ENCODE results near the gene CFAP221.

The CFAP221 gene

DNA sequence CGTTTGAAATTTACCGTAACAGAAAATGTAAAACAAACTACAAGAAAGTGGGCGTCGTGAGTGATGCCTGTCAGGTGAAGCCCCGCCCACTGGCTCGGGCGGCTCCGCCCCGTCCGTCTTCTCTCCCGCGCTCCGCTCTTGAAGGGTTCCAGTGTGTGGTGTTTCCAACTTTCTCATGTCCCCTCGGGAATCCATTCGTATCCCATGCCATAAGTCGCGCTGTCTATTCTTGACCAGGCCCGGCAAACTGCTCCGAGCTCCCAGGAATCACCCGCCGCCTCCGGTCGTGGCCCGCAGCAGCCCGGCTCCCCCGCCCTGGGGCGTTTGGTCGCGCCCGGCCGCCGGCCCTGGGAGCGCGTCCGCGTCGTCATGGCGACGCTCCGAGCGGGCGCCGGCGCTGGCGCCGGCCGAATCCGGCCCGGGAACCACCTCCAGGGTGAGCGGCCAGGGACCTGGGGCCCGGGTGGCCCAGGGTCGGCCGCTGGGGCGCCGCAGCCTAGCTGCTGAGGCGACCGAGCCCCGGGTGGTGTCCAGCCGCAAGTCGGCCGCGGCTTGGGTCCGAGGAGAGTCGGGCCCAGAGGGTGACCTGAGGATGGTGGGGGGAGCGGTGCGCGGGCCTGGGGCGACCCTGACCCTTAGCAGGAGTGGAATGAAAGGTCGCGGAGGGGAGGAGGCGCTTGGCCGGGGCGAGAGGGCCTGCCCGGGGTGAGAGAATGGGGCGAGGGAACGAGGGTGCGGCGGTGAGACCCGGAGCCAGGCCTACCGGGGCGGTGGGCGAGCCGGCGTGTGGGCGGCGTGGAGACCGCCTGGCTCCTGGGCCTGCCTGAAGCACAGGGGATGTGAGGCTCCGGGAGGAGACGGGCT lies at the start of gene CFAP221:
Gene CFAP221 (plus strand): TSS at position 375 of the 864 bp plus-strand sequence. CDS start 1,683 bp downstream, outside the sequence.
- Mint-ChIP-seq H3K36me3 (peaks cover 3% of the 10 kb centered on the region), H3K27ac (no peak within 1 kb of the TSS), H3K4me3 (peak within 1 kb of the TSS; percentile 81), H3K4me1 (ENCODE audit: low read depth) (peaks cover 8% of the 10 kb centered on the region), H3K9me3 (ENCODE audit: low read depth) (no peaks in the 10 kb centered on the region), H3K27me3 (peaks cover 35% of the 10 kb centered on the region)

DNA sequence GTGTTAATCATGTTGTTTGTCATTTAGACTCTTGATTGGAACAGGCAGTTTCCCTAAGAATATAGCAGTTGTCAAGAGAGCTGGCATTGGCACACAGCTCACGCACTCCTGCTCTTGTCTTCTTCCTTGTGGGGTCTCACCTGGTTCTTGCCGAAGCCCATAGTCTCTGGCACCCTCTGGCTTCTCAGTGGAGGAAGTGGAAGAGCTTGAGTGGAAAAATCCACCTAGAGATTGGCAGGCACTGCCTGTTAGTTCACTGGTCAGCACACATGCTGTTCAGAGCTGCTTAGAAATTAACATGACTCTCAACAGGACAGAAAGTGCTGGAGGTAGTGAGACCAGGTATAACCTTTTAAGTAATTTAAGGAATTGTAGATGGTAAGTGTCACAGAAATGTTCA lies 48.3 kb upstream of the CFAP221 start:
- H3K9me3 Mint-ChIP-seq (ENCODE audit: low read depth): peaks cover 21% of the 10 kb centered on the region
- no peaks in the 10 kb centered on the region for H3K36me3 Mint-ChIP-seq
- no peak overlapping the region for H3K27ac Mint-ChIP-seq
- H3K4me3 Mint-ChIP-seq: no peak overlapping the region
- H3K27me3 Mint-ChIP-seq: peaks cover 22% of the 10 kb centered on the region
- H3K4me1 Mint-ChIP-seq (ENCODE audit: low read depth): no peaks in the 10 kb centered on the region

DNA sequence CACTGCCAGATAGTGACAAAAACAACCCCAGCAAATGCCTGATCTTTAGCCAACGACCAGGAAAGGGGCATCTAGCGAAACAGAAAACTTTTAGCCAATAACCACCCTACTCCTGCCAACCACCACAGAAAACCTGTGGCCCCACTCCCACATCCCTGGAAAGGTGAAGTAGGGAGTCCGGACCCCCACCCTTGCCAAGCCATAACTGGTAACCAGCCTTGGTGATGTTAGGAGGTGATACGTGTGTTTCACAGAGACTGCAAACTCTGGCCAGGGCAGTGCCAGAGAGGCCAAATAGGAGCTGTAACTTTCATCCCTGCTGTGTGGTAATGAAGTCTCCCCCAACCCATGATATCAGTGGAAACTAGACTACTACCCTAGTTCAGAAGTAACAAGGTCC lies 47.6 kb upstream of the CFAP221 start:
- peaks cover 26% of the 10 kb centered on the region for H3K27me3 Mint-ChIP-seq
- H3K4me3 Mint-ChIP-seq: no peak overlapping the region
- H3K27ac Mint-ChIP-seq: no peak overlapping the region
- no peaks in the 10 kb centered on the region for H3K36me3 Mint-ChIP-seq
- H3K9me3 Mint-ChIP-seq (ENCODE audit: low read depth): peaks cover 26% of the 10 kb centered on the region
- H3K4me1 Mint-ChIP-seq (ENCODE audit: low read depth): no peaks in the 10 kb centered on the region

DNA sequence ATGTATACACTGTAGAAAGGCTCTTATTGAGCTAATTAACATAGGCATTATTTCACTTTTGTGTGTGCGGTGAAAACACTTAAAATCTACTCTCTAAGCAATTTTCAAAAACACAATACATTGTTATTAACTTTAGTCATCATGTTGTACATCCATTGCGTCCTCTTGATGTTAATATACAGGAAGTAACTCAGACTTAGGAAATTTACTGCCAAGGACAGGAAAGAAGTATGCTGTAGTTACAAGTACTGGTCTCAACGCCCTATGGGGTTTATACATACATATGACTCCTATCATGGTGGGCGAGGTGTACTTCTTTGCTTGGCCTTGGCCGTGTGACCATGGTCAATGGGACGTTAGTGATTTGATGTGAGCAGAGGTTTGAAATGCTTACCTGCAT lies 35.5 kb upstream of the CFAP221 start:
- H3K4me1 Mint-ChIP-seq (ENCODE audit: low read depth): no peaks in the 10 kb centered on the region
- no peaks in the 10 kb centered on the region for H3K9me3 Mint-ChIP-seq (ENCODE audit: low read depth)
- no peak overlapping the region for H3K27ac Mint-ChIP-seq
- H3K36me3 Mint-ChIP-seq: no peaks in the 10 kb centered on the region
- H3K27me3 Mint-ChIP-seq: peaks cover 8% of the 10 kb centered on the region
- H3K4me3 Mint-ChIP-seq: no peak overlapping the region

DNA sequence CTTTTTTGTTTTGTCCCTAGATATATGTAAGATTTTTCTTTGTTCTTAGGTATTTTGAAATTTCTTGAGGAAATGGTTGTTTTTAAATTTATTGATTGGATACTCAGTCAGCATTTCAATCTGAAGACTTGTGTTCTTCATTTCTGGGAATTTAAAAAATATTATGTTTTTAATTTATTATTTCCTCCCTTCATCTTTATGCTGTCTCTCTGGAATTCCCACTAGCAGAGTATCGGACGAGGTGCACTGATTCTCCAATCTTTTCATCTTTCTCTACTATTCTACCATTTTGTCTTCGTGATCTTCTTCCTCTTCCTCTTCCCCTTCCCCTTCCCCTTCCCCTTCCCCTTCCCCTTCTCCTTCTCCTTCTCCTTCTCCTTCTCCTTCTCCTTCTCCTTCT lies 32.3 kb upstream of the CFAP221 start:
- Mint-ChIP-seq H3K9me3 (ENCODE audit: low read depth) (no peaks in the 10 kb centered on the region), H3K4me3 (no peak overlapping the region), H3K36me3 (no peaks in the 10 kb centered on the region), H3K27ac (no peak overlapping the region), H3K4me1 (ENCODE audit: low read depth) (no peaks in the 10 kb centered on the region), H3K27me3 (peaks cover 17% of the 10 kb centered on the region)

DNA sequence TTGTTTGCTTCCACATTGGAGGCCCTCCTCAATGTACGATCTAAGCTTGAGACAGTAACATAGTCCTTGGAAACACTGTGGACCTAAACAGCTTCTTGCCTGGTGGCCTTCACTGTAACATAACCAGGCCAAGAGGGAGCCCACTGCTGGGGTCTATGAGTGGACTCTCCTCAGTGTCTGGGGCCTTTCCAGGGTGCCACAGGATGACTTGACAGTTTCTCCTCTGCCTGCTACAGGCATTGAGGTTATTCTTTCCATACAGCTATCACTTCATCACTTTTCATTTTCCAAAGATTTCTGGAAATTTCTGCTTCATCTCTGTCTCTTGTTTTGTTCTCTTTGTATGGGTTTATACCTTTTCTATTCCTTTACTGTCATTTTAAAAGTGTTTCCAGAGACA lies 31.3 kb upstream of the CFAP221 start:
- Mint-ChIP-seq H3K27me3 (peaks cover 20% of the 10 kb centered on the region), H3K27ac (no peak overlapping the region), H3K4me1 (ENCODE audit: low read depth) (no peaks in the 10 kb centered on the region), H3K4me3 (no peak overlapping the region), H3K36me3 (no peaks in the 10 kb centered on the region), H3K9me3 (ENCODE audit: low read depth) (no peaks in the 10 kb centered on the region)

DNA sequence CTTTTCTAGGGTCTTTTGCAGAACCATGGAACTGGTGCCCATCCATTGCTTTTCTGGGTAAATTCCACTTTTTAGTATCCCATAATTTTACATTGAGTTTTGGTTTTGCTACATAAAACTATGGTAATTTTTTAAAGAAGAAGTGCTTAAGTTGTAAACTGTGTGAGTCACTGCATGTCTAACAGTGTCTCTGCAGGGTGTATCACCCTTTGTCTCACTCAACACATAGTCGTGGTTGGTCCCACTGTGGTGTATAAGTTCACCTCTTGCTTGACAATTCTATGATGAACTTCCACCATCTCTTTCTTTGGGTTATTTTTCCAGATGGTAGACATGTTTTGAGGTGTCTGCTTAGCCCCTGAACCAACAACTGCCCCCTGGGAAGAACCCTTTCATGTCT lies 30.4 kb upstream of the CFAP221 start:
- no peaks in the 10 kb centered on the region for H3K36me3 Mint-ChIP-seq
- H3K4me1 Mint-ChIP-seq (ENCODE audit: low read depth): no peaks in the 10 kb centered on the region
- H3K9me3 Mint-ChIP-seq (ENCODE audit: low read depth): no peaks in the 10 kb centered on the region
- H3K4me3 Mint-ChIP-seq: no peak overlapping the region
- H3K27ac Mint-ChIP-seq: no peak overlapping the region
- peaks cover 18% of the 10 kb centered on the region for H3K27me3 Mint-ChIP-seq

DNA sequence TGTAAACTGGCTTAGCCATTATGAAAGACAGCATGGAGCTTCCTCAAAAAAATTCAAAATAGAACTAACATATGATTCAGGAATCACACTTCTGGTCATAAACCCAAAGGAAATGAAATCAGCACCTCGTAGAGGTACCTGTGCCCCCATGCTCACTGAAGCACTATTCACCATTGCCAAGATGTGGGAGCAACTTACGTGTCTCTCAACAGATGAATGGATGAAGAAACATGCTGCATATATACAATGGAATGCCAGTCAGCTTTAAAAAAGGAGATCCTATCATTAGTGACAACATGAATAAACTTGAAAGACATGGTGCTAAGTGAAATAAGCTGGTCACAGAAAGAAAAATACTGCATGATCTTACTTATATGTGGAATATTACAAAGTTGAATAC lies 28.1 kb upstream of the CFAP221 start:
- no peaks in the 10 kb centered on the region for H3K4me1 Mint-ChIP-seq (ENCODE audit: low read depth)
- no peaks in the 10 kb centered on the region for H3K36me3 Mint-ChIP-seq
- H3K27ac Mint-ChIP-seq: no peak overlapping the region
- no peak overlapping the region for H3K4me3 Mint-ChIP-seq
- H3K9me3 Mint-ChIP-seq (ENCODE audit: low read depth): no peaks in the 10 kb centered on the region
- peaks cover 12% of the 10 kb centered on the region for H3K27me3 Mint-ChIP-seq

DNA sequence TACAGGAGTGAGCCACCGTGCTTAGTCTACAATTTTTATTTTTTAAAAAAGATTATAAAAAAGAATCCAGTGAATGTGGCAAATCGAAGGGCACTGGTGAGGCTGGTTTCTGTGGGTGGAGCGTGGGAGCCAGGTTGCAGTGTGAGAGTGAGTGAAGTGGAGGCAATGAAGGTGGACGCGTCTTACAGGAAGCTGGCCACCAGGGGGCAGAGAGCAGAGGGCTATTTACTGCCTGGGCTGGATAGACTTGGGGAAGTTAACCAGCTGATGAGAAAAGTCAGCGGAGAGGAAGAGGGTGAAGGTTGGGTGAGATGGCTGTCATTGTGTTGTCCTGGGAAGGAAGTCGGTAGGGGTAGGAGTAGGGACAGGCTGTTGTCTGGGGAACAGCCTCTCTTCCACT lies 26.8 kb upstream of the CFAP221 start:
- Mint-ChIP-seq H3K9me3 (ENCODE audit: low read depth) (no peaks in the 10 kb centered on the region), H3K27ac (no peak overlapping the region), H3K36me3 (no peaks in the 10 kb centered on the region), H3K4me1 (ENCODE audit: low read depth) (no peaks in the 10 kb centered on the region), H3K4me3 (no peak overlapping the region), H3K27me3 (peaks cover 12% of the 10 kb centered on the region)

DNA sequence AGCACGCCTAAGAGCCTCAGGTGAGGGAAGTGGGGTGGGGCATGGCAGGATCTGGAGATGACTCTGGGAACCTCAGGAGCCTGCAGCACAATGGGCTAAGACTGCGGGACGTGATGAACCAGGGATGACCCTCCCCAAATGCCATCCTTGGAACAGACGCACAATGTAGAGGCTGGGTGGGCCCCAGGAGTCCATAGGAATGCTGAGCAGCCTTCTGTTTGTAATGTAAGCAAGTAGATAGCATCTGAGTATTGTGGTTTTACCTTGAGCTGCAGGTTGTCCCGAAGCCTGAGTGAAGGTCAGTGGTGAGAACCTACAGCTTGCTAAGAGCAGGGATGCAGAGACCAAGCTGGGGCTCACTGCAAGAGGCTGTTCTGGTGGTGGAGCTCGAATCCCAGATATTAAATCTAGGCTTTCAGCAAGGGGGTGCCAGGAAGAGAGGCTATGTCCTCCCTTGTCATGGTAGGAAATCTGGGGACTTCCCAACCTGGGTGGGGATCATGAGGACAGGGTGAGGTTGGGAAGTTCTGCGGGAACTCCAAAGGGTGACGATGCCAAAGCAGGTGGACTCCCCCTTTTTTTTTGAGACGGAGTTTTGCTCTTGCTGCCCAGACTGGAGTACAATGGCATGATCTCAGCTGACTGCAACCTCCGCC lies 25.7 kb upstream of the CFAP221 start:
- Mint-ChIP-seq H3K4me1 (ENCODE audit: low read depth) (no peaks in the 10 kb centered on the region), H3K27me3 (peaks cover 17% of the 10 kb centered on the region), H3K9me3 (ENCODE audit: low read depth) (no peaks in the 10 kb centered on the region)

DNA sequence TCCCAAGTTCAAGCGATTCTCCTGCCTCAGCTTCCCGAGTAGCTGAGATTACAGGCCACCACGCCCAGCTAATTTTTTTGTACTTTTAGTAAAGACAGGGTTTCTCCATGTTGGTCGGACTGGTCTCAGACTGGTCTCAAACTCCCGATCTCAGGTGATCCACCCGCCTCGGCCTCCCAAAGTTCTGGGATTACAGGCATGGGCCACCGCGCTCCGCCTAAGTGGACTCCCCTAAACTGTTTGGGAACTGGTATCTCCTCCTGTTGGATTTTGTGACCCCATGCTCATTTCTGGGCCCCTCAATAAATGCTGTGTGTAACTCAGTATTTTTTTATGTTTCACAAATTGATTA lies 25.2 kb upstream of the CFAP221 start:
- no peaks in the 10 kb centered on the region for H3K36me3 Mint-ChIP-seq
- no peak overlapping the region for H3K4me3 Mint-ChIP-seq
- no peaks in the 10 kb centered on the region for H3K9me3 Mint-ChIP-seq (ENCODE audit: low read depth)
- H3K27ac Mint-ChIP-seq: no peak overlapping the region
- H3K4me1 Mint-ChIP-seq (ENCODE audit: low read depth): no peaks in the 10 kb centered on the region
- H3K27me3 Mint-ChIP-seq: peaks cover 20% of the 10 kb centered on the region

More for the DNA sequence above, 25.7 kb upstream of the CFAP221 start:
- no peak overlapping the region for H3K27ac Mint-ChIP-seq
- no peaks in the 10 kb centered on the region for H3K36me3 Mint-ChIP-seq
- H3K4me3 Mint-ChIP-seq: no peak overlapping the region

DNA sequence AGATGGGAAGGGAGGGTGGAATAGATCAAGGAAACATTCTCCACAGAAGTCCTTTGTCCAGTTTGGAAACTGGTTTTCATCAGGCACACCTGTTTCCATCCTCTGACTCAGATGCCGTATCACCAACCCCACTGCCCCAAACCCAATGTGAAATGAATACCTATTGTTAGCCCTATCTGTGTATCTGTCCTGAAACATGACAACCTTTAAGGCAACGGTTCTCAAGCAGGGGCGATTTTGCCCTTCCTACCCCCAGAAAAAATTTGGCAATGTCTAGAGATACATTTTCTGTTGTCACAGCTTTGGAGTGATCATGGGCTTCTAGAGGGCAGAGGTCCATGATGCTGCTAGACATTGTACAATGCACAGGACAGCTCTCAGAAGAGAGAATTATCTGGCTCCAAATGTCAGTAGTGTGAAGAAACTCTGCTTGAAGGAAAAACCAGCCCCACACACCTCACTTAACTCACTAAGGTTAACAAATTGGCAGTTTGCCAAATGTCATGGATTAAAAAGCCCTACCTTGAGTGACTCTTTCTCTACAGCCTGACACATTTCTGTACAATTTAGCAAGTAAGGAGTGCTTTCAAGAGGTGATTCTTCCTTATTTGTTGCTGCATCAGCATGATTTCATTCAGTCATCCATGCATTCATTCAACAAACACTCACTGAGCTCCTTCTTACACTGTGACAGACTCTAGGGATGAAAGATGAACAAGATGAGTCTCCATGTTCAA lies 23.4 kb upstream of the CFAP221 start:
- Mint-ChIP-seq H3K27ac (no peak overlapping the region), H3K9me3 (ENCODE audit: low read depth) (no peaks in the 10 kb centered on the region), H3K27me3 (peaks cover 18% of the 10 kb centered on the region), H3K36me3 (no peaks in the 10 kb centered on the region), H3K4me1 (ENCODE audit: low read depth) (no peaks in the 10 kb centered on the region), H3K4me3 (no peak overlapping the region)

DNA sequence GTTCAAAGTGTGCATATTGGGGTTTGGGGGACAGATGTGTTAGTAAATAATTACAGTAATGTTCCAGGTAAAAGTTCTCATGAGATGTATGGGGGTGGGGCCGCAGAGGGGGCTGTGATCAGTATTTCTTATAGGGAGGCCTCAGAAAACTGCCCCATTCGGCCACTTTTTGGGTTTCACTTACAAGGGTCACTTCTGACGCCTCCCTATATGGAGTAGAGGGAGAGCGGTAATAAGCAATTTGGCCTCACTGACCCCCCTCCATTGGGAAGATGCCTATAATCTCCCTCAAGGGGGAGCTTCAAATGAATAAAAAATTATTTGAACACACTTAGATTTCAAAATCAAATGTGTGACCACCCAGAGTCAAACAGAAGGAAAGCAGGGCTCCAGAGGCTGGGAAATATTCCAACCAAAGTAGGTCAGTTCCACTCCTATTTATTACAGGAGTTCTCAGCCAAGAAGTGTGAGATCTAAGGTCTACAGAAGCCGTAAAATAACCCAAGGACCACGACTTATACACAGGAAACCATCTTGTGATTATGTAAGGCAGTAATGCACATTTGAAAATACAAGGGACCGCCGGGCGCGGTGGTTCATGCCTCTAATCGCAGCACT lies 22.7 kb upstream of the CFAP221 start:
- Mint-ChIP-seq H3K9me3 (ENCODE audit: low read depth) (no peaks in the 10 kb centered on the region), H3K4me3 (no peak overlapping the region), H3K4me1 (ENCODE audit: low read depth) (no peaks in the 10 kb centered on the region), H3K27ac (no peak overlapping the region), H3K36me3 (no peaks in the 10 kb centered on the region), H3K27me3 (peaks cover 16% of the 10 kb centered on the region)

DNA sequence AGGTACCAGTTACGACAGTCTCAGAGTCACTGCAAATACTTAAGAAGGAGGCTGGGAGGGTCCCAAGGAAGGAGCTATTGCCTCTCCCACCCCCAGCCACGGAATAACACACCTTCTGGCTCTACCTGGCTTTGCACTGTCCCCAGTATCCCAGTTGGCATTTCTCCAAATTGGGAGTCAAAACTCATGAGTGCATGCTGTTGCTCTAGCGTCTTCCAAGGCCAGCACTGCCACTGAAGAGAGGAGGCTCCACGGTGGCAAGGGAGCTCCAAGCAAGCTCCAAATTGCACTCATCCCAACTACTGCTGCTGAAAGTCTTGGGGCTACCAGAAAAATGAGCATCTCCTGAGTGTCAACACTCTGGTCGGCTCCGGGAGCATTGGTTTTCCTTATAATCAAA lies 21.6 kb upstream of the CFAP221 start:
- no peaks in the 10 kb centered on the region for H3K9me3 Mint-ChIP-seq (ENCODE audit: low read depth)
- no peaks in the 10 kb centered on the region for H3K4me1 Mint-ChIP-seq (ENCODE audit: low read depth)
- no peaks in the 10 kb centered on the region for H3K36me3 Mint-ChIP-seq
- H3K27ac Mint-ChIP-seq: no peak overlapping the region
- H3K27me3 Mint-ChIP-seq: peaks cover 13% of the 10 kb centered on the region
- no peak overlapping the region for H3K4me3 Mint-ChIP-seq

All from activated naive CD8-positive, alpha-beta T cell (primary cell).